ENCODE measurements around the gene SLC5A11.

Gene SLC5A11

DNA sequence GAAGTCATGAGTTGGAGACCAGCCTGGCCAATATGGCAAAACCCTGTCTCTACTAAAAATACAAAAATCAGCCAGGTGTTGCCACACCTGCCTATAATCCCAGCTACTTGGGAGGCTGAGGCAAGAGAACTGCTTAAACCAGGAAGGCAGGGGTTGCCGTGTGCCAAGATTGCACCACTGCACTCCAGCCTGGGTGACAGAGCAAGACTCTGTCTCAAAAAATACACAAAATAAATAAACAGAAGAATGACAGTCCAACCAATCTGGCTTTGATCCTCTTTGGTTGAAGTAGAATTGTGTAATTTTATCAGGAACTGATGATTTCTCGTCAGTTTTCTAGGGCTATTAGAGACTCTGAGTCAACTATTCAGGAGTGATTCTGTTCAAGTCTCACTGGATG is 79.4 kb downstream of the SLC5A11 start:
- no peak for DNase-seq

DNA sequence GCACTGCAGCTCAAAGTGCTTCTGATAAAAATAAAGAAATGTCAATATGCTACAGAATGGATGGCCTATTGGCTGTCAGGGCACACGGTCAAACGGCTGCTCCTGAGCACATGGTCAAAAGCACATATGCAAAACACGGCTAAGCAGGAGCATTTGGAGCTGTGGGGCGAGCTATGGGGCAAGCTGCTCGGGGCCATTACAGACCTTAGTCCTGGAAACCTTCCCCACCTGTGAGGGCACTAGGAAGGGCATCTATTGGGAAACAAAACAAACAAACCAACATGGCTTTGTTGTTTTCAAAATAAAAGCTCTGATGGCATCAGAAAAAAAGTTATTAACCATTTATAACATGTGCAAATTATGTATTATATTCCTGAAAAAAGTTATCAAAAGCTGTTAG is 83.6 kb downstream of the SLC5A11 start:
- no peak for DNase-seq

DNA sequence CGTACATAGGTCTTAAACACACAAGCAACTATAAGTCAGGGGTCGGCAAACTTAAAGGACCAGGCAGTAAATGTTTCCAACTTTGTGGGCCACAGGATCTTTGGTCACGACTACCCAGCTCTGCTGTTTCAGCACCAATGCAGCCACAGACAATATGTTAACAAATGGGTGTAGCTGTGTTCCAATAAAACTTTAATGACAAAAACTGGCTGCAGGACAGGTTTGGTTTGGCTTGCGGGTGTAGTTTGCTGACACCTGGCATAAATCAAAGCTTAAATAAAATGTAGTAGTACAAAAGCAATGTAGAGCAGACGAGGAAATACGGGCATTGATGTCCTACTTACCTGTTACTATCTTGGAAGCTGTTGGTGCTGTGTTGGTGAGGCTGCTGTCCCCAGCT is 84.7 kb downstream of the SLC5A11 start:
- no peak for DNase-seq

DNA sequence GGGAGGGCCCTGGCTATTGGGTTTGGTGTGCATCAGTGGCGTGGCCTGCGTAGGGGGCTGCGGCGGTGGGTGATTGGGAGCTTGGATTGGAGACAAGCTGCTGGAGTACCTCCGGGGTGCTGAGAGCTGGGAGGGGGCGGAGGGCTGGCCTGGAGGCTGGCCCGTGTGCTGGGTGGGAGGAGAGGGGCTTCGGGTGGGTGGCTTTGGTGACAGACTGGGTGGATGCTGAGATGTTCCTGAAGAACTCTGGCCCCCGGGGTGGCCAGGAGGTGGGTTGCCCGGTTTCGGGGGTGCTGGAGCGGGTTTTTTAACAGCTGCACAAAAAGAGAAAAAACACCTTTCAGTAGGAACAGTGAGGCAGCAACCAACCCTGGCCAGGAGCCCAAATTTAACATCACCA is 85.3 kb downstream of the SLC5A11 start:
- DNase-seq: no peak

GRCh38 chr16:24935336-24935735 is 89.6 kb downstream of the SLC5A11 start:
- DNase-seq: no peak

GRCh38 chr16:24936151-24936550 is 90.4 kb downstream of the SLC5A11 start:
- no peak for DNase-seq

DNA sequence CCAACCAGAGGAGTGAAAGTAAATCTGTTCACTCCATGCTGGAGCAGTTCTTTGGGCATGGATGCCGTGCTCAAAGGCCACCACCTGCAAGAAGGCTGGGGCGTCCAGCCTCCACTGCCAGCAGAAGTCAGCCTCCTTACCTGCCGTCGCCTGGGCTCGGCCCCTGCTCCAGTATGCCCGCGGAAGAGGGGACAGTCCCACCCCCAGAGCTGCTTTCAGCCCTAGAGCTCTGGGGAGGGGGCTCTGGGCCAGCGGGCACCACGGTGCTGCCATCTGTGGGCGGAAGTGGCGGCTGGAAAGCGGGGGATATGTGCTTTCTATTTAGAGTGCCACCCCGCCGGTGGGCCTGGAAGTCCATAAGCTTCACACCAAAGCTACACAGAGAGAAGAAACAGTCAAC is 93.5 kb downstream of the SLC5A11 start:
- no peak for DNase-seq

DNA sequence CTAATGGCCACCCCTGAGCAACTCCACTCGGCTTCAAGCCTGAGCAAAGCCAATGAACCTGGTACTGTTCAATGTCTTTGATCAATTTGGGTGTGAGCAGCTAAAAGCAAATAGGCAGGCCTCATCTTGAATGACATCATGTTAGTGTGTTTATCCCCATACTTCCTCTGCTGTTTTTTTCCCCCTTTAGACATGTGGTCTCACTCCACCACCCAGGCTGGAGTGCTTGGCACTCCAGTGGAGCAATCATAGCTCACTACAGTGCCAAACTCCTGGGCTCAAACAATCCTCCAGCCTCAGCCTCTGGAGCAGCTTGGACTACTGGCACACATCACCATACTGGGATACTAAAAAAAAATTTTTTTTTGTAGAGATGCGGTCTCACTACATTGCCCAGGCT is 94.0 kb downstream of the SLC5A11 start:
- no peak for DNase-seq

DNA sequence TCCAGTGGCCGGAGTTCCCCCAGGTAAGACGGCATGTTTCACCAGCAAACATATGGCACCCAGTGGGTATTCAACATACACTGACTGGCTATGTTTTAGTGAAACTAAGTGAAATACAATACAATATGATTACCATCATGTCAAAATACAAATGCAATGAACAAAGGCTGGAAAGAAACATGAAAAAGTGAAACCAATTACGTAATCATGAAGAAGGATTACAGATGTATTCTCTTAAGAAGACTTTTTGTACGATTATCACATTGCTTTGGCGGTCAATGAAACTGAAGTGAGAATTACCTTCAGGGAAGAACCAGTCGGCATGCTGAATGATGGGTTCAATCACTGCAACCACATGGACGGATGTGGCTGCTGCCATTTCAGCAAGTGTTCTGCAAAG is 97.7 kb downstream of the SLC5A11 start:
- DNase-seq: no peak

DNA sequence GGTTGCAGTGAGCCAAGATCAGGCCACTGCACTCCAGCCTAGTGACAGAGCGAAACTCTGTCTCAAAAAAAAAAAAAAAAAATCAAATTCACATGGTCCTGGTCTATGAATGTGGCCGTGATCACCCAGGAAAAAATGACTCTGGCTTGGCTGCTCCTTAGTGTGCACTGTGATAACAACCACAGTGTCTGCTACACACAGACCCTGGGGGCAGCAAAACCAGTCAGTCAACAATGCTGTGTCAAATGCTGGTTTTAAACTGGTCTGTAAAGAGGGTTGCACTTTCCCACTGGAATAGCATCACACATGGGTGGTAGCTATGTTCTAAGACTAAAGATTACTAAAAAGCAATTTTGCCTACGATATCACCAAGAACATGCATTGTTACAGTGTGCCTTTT is 98.4 kb downstream of the SLC5A11 start:
- DNase-seq: no peak

- DNase-seq: no peak
Observed at GRCh38 chr16:24946155-24946554, 100.4 kb downstream of the SLC5A11 start.

DNA sequence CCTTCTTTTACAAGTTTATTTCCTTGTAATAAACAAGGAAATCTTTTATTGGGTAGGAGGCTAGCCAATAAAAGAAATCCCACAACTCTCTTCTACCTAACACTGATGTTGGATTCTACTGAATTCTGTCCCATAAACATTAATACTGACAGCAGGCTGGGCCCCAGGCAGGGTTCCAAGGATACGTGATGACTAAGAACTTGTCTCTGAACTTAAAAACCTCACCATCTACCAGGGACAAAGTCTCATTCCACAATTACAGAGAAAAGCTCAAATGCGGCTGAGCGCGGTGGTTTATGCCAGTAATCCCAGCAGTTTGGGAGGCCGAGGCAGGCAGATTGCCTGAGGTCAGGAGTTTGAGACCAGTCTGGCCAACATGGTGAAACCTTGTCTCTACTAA is 104.5 kb downstream of the SLC5A11 start:
- no peak for DNase-seq

DNA sequence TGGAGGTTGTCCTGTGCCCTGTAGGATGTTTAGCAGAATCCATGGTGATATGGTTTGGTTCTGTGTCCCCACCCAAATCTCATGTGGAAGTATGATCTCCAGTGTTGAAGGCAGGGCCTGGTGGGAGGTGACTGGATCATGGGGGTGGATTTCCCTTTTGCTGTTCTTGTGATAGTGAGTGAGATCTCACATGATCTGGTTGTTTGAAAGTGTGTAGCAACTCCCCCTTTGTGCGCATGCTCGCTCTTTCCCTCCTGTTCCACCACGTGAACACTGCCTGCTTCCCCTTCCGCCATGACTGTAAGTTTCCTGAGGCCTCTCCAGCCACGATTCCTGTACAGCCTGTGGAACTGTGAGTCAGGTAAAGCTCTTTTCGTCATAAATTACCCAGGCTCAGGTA is 107.5 kb downstream of the SLC5A11 start:
- no peak for DNase-seq

DNA sequence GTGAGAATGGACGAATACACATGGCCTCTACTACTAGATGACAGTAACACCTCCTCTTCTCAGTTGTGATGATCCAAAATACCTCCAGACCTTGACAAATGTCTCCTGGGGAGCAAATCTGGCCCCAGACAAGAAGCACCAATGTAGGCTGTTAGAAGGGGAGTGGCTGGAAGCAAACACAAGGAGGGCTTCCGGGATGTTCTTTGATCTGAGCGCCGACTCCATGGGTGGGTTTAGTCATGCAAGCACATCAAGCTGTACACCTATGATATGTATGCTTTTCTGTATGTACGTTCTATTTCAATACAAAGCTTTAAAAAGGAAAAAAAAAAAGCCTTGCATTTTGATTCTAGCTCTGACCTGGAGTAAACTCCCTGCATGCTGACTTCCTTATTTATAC is 108.0 kb downstream of the SLC5A11 start:
- DNase-seq: no peak

DNA sequence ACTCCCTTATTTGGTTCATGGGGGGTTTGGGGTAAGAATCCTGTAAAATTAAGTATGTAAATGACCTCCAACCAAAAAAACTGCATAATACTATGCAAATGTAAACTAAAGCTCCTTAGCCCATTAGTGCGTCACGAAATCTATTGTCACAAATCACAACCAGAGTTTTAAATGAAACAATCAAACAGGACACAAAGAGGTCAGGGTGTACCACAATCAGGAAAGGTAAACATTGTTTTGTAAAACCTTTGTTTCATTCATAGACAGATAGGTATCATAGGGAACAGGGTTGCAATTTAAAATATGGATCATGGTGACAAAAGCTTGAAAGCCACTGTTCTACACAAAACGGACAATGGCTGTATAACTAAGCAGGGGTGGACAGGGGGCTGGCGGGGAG is 108.4 kb downstream of the SLC5A11 start:
- no peak for DNase-seq

DNA sequence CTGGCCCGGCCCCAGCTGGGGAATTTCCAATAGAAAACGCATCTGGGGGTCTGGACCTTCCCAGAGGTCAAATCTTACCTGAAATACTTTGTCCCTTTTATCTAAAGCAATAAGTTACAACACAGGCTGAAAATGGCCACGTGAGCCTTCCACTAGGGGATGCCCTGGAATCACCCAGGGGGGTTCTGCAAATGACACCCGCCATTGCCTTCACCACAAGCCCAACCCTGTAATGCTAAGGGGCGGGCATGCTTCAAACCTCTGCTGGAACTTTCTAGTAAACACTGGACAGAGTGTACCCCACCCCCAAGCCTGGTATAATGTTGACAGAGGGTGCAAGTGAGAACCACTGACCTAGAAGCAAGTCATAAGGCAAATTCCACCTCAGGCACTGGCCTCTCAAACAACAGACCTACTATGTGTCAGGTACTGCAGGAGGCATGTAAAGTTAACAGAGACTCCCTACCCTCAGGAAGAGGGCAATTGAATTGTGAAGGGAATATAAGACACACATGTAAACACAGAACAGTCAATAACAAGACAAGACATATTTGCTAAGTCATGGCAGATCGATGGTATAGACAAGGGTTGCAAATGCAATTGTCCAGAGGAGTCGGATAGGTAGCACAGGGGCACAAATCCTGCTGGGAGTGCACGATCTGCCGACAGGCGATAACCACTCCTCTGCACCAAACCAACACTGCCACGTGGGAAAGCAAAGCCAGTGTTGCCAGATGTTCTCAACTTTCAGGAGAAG is 110.4 kb downstream of the SLC5A11 start:
- no peak for DNase-seq

DNA sequence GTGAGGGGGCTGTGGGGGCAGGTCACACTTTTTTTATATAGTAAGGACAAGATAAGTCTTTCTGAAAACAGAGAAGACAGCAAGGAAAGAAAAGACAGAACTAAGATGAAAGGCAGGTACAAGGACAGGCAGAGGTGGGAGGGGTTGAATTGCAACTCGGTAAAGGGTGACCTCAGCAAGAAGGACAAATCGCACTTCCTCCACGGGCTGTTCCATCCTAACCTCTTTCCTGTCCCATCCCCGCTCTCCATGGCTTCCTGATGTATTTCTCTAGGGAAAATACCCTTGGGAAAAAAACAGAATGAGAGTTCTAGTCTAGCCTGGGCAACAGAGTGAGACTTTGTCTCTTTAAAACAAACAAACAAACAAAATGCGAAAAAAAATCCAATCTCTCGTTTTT is 112.1 kb downstream of the SLC5A11 start:
- DNase-seq: no peak
